Measurements from ENCODE around the gene AKAP13.

DNA sequence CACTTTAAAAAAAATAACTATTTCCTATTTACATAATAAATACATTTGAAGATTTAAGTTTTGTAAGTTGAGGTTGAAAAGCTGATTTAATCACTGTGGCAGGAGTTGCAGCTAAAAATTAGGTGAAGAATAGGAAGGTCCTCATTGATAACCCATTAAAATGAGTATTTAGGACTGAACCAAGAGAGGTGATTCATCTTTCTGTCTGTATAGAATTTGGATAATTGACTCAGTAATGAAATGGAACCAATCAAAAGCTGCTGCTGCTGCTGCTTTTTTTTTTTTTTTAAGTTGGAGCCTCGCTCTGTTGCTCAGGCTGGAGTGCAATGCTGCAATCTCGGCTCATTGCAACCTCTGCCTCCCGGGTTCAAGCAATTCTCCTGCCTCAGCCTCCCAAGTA is 223.8 kb downstream of the AKAP13 start:
- TF ChIP-seq, protein P1, sequence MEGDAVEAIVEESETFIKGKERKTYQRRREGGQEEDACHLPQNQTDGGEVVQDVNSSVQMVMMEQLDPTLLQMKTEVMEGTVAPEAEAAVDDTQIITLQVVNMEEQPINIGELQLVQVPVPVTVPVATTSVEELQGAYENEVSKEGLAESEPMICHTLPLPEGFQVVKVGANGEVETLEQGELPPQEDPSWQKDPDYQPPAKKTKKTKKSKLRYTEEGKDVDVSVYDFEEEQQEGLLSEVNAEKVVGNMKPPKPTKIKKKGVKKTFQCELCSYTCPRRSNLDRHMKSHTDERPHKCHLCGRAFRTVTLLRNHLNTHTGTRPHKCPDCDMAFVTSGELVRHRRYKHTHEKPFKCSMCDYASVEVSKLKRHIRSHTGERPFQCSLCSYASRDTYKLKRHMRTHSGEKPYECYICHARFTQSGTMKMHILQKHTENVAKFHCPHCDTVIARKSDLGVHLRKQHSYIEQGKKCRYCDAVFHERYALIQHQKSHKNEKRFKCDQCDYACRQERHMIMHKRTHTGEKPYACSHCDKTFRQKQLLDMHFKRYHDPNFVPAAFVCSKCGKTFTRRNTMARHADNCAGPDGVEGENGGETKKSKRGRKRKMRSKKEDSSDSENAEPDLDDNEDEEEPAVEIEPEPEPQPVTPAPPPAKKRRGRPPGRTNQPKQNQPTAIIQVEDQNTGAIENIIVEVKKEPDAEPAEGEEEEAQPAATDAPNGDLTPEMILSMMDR (IDR thresholded peaks at IDR 0.05) = no peak
- TF ChIP-seq POLR2A (IDR thresholded peaks at IDR 0.05) (no peak), EP300 (IDR thresholded peaks at IDR 0.05) (no peak), POLR2AphosphoS5 (IDR thresholded peaks at IDR 0.05) (no peak)
